HepG2 (cell line): Measurements from ENCODE around the gene ZNF414. TPM values are rescaled to one million over a fixed set of nuclear protein-coding genes. Genes with fewer than 3 reads are reported as not detected.
A peak's percentile ranks its signal among the peaks of the same experiment; 100 is the strongest.

Experiments used
- ATAC-seq: fragments of 200-7000 bp; cut with Tn5 transposase; 3 replicates; pipeline ENCODE4 v1.9.1; 2020; ENCODE audit warnings: mild to moderate bottlenecking, moderate library complexity
- BruUV-seq: library from RNA; stranded (reverse); fragments of 400-500 nt; replicated peaks from 2 replicates; lab custom pipeline; 2021; lab: Mats Ljungman, UMichigan
- CTCF ChIA-PET: fragments of 300-600 bp; formaldehyde crosslinking; extraction: SDS; loops from one replicate; lab custom pipeline; 2021; ENCODE audit warnings: low total read pairs, inconsistent platforms, low intra/inter-chr PET ratio; lab: Yijun Ruan, JAX
- POLR2A ChIA-PET: fragments of 350-600 bp; sonication (Branson Sonifier 250); formaldehyde crosslinking; loops from one replicate; lab custom pipeline; 2020; ENCODE audit warnings: antibody characterized with exemption, inconsistent platforms; lab: Yijun Ruan, JAX
- DNase-seq: peaks from one replicate; pipeline ENCODE4 v3.0.0-alpha.2; 2015; ENCODE audit warnings: low spot score
- FAIRE-seq: peaks from 3 replicates; lab custom pipeline; 2011; peaks lifted over from hg19 to GRCh38; lab: Jason Lieb, UNC
- H2AFZ ChIP-seq: one replicate; pipeline ENCODE4 v1.6.1; 2011; ENCODE audit warnings: low read length, inconsistent platforms
- H3K27ac ChIP-seq: fragments of 300-600 bp; 3 replicates; pipeline ENCODE4 v1.8.0; 2011; ENCODE audit warnings: mixed run types, mild to moderate bottlenecking, mixed read lengths, low read length, inconsistent platforms; ENCODE audit not compliant: insufficient read depth; ENCODE audit errors: extremely low read length
- H3K27me3 ChIP-seq, 2 experiments: fragments of 200-600 bp in 1 of 2; 2 replicates in 1 of 2; 3 replicates in 1 of 2; pipeline versions ENCODE4 v1.6.0 to v1.8.0; 2011; ENCODE audit warnings: low read length in 2 of 2, mild to moderate bottlenecking in 2 of 2, moderate library complexity in 2 of 2, inconsistent platforms in 1 of 2; ENCODE audit not compliant: insufficient read depth in 2 of 2, control insufficient read depth in 1 of 2
- H3K36me3 ChIP-seq, 2 experiments: fragments of 200-600 bp in 1 of 2; replicated peaks in 1 of 2; 2 replicates in 1 of 2; 3 replicates in 1 of 2; pipeline versions ENCODE4 v1.5.1 to v1.8.0; 2011; ENCODE audit warnings: low read length in 2 of 2, inconsistent platforms in 1 of 2; ENCODE audit not compliant: insufficient read depth in 2 of 2, control insufficient read depth in 1 of 2
- H3K4me1 ChIP-seq: 2 replicates; pipeline ENCODE4 v1.5.1; 2012; ENCODE audit warnings: low read length, inconsistent platforms; ENCODE audit not compliant: insufficient read depth
- H3K4me2 ChIP-seq: 2 replicates; pipeline ENCODE4 v1.6.0; 2011; ENCODE audit warnings: low read depth, low read length, inconsistent platforms
- H3K4me3 ChIP-seq, 3 experiments: fragments of 200-600 bp in 1 of 3; sonication (generic), shearing (Covaris generic) in 1 of 3; replicated peaks in 1 of 3; 2 replicates each; pipeline ENCODE4 v1.5.1; 2011 to 2016; ENCODE audit warnings: low read length in 3 of 3, inconsistent platforms in 2 of 3, low read depth in 2 of 3, mild to moderate bottlenecking in 2 of 3, control low read depth in 1 of 3, mixed read lengths in 1 of 3; ENCODE audit not compliant: insufficient read depth in 1 of 3
- H3K79me2 ChIP-seq: one replicate; pipeline ENCODE4 v1.6.1; 2011; ENCODE audit warnings: low read length, inconsistent platforms; ENCODE audit not compliant: insufficient read depth
- H3K9ac ChIP-seq: 2 replicates; pipeline ENCODE4 v1.6.0; 2011; ENCODE audit warnings: mild to moderate bottlenecking, low read depth, low read length, inconsistent platforms; ENCODE audit not compliant: insufficient read depth
- H3K9me3 ChIP-seq: 2 replicates; pipeline ENCODE4 v1.5.1; 2012; ENCODE audit warnings: mild to moderate bottlenecking, low read length
- H4K20me1 ChIP-seq: 2 replicates; pipeline ENCODE4 v1.6.0; 2011; ENCODE audit warnings: inconsistent platforms, mild to moderate bottlenecking, low read length, moderate library complexity; ENCODE audit not compliant: insufficient read depth
- ATF6 ChIP-seq: sonication (generic); formaldehyde crosslinking; conservative IDR thresholded peaks from 2 replicates; pipeline ENCODE4 v1.4.0; 2020; ENCODE audit warnings: missing genetic modification reagents
- CEBPB ChIP-seq: IDR thresholded peaks from 2 replicates; pipeline ENCODE4 v1.6.1; 2011; ENCODE audit warnings: low read depth, low read length, improper control_type of control experiment, borderline replicate concordance
- FIP1L1 ChIP-seq: fragments of 200-400 bp; formaldehyde crosslinking; IDR thresholded peaks from 2 replicates; pipeline ENCODE4 v1.6.1; 2018; ENCODE audit warnings: low read depth, mild to moderate bottlenecking, low read length, moderate library complexity, borderline replicate concordance; ENCODE audit not compliant: insufficient read depth
- GABPA ChIP-seq, 2 experiments: IDR thresholded peaks; 2 replicates each; pipeline ENCODE4 v1.6.1; 2011 to 2016; ENCODE audit warnings: low read depth in 2 of 2, low read length in 1 of 2, missing biosample characterization in 1 of 2, missing genetic modification characterization in 1 of 2
- GABPB1 ChIP-seq: IDR thresholded peaks from 2 replicates; pipeline ENCODE4 v1.6.1; 2016; ENCODE audit warnings: mild to moderate bottlenecking, missing genetic modification reagents, moderate library complexity, missing compliant biosample characterization
- KDM4B ChIP-seq: sonication (generic); formaldehyde crosslinking; IDR thresholded peaks from 2 replicates; pipeline ENCODE4 v1.4.0; 2020; ENCODE audit warnings: missing genetic modification reagents
- KDM5B ChIP-seq: sonication (generic); formaldehyde crosslinking; IDR thresholded peaks from 2 replicates; pipeline ENCODE4 v1.4.0; 2020; ENCODE audit warnings: missing genetic modification reagents, mild to moderate bottlenecking, borderline replicate concordance
- PLRG1 ChIP-seq: fragments of 450-650 bp; conservative IDR thresholded peaks from 2 replicates; pipeline ENCODE4 v1.6.1; 2016
- TOPORS ChIP-seq: sonication (generic); formaldehyde crosslinking; IDR thresholded peaks from 2 replicates; pipeline ENCODE4 v1.8.0; 2023; ENCODE audit warnings: mild to moderate bottlenecking, missing genetic modification reagents
- ZFP1 ChIP-seq: IDR thresholded peaks from 2 replicates; pipeline ENCODE4 v1.6.1; 2016
- ZNF234 ChIP-seq: sonication (generic); formaldehyde crosslinking; conservative IDR thresholded peaks from 2 replicates; pipeline ENCODE4 v1.5.1; 2020; ENCODE audit warnings: mild to moderate bottlenecking, missing genetic modification reagents
- ZNF281 ChIP-seq: sonication (generic); formaldehyde crosslinking; IDR thresholded peaks from 2 replicates; pipeline ENCODE4 v1.4.0; 2020; ENCODE audit warnings: missing genetic modification reagents, borderline replicate concordance
- ZNF652 ChIP-seq: IDR thresholded peaks from 2 replicates; pipeline ENCODE4 v1.6.1; 2016; ENCODE audit warnings: low read depth, borderline replicate concordance
- WGBS: methylation state at CpG from one replicate; pipeline ENCODE4 v1.1.6; 2017; ENCODE audit warnings: low lambda C conversion rate; 5-methylcytosine and 5-hydroxymethylcytosine counted together
- in situ Hi-C: cut with HindIII; loops from 2 replicates; pipeline ENCODE4 v1.10.0; 2017; ENCODE audit warnings: low pct_unique_long_range_greater_than_20kb; ENCODE audit not compliant: extremely low pct_ligation_motif_present
- intact Hi-C: fragments of 100-400 bp; cut with micrococcal nuclease; formaldehyde crosslinking; loops from one replicate; pipeline ENCODE4 v1.10.0; 2022; ENCODE audit not compliant: unreplicated experiment
- polyA plus RNA-seq, 8 experiments: library from polyadenylated mRNA; depleted of rRNA in 3 of 8; stranded (reverse) in 7 of 8; unstranded in 1 of 8; fragments of >200 nt; fragmentation: Illumina TruSeq in 4 of 8; extraction: Trizol in 4 of 8; gene quantifications; 2 replicates each; pipeline versions ENCODE4 v1.2.1 to v1.2.3, GENCODE V29; 2011 to 2016; ENCODE audit warnings: low read depth in 4 of 8, missing spikeins in 1 of 8, mixed read lengths in 1 of 8; ENCODE audit not compliant: insufficient read depth in 1 of 8
- total RNA-seq, 5 experiments: library from RNA; depleted of rRNA; stranded (reverse); fragments of >200 nt; fragmentation: Illumina TruSeq; extraction: Trizol; gene quantifications; 2 replicates each; pipeline ENCODE4 v1.2.3, GENCODE V29; 2016; ENCODE audit warnings: low read depth in 1 of 5
- TF ChIP-seq, protein P1 (sequence below): sonication (generic); formaldehyde crosslinking; IDR thresholded peaks from 2 replicates; pipeline ENCODE4 v1.5.0; 2020; ENCODE audit warnings: missing genetic modification reagents, mild to moderate bottlenecking, borderline replicate concordance

Gene ZNF414
- total and polyA plus RNA-seq, 2 of the 13 experiments (the other 11 are each of a cell fraction or from before 2014, with no cell fraction given), result 2.5 to 4.0 TPM

DNA sequence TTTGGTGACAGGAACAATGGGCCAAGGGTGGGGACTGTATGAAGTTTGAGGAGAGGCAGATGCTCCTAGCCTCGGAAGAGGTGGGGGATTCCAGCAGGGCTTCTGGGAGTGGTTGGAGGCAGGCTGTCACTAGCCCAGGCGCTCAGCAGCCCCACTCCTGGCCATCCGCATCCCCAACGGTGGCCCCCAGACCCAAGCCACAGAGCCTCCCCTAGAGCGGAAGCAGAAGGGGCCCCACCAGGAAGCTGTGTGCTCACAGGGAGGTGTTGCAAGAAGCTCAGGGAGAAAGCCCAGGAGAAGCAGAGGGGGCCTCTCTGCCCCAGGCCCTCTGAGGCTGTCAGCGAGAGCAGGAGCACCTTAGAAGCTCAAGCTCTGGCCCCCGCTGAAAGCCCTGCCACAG is 19.8 kb downstream of the ZNF414 start:
- DNase-seq (no peak), ATAC-seq (peak; percentile 13; the same call in 1 of the 3 replicates), FAIRE-seq (no peak)
- ChIA-PET POLR2A (interaction anchor here (0.8 to 2.5 kb wide), 5 partner anchors 11 to 70 kb away, joined by 3 to 10 read pairs (median 3); partner anchors contain the start of gene ZNF414), CTCF (no interaction called here)
- no peaks in the 10 kb centered on the region for H3K36me3 ChIP-seq
- in situ Hi-C loops (no loop called here), intact Hi-C loops (no loop called here)
- H3K27me3 ChIP-seq, result peaks cover 0 to 10% of the 10 kb centered on the region in 2 experiments; a peak in 1 of 5 replicates
- H3K27ac ChIP-seq, result no peak overlapping the region
- peak overlapping the region in 1 of 3 experiments; percentile 28; a peak in 1 of 6 replicates for H3K4me3 ChIP-seq
- H3K9ac ChIP-seq, result no peak overlapping the region
- H4K20me1 ChIP-seq, result no peaks in the 10 kb centered on the region
- no peak overlapping the region for H2AFZ ChIP-seq
- no peaks in the 10 kb centered on the region for H3K9me3 ChIP-seq
- 29% methylated on average over 6 of the region's 7 CpGs for WGBS
- no peaks in the 10 kb centered on the region for H3K79me2 ChIP-seq
- no peak for TF ChIP-seq KDM4B (CRISPR knock-in tag)
- TF ChIP-seq CEBPB, result peak; percentile 25; the same call in 1 of the 2 replicates
- TF ChIP-seq GABPB1 (CRISPR knock-in tag), result peak; percentile 42; the same call in 1 of the 2 replicates
- TF ChIP-seq ZNF281 (CRISPR knock-in tag), result no peak
- TF ChIP-seq FIP1L1, result no peak
- TF ChIP-seq ZNF234 (CRISPR knock-in tag), result no peak
- TF ChIP-seq ZNF652, result no peak
- no peak for TF ChIP-seq PLRG1
- TF ChIP-seq ATF6 (CRISPR knock-in tag), result no peak
- TF ChIP-seq GABPA (IDR thresholded peaks at IDR 0.05; ENCODE audit: low read depth, low read length), result peak; percentile 18; the same call in 1 of the 2 replicates
- TF ChIP-seq GABPA (CRISPR knock-in tag; IDR thresholded peaks at IDR 0.05; ENCODE audit: low read depth), result no peak
- TF ChIP-seq, protein P1, sequence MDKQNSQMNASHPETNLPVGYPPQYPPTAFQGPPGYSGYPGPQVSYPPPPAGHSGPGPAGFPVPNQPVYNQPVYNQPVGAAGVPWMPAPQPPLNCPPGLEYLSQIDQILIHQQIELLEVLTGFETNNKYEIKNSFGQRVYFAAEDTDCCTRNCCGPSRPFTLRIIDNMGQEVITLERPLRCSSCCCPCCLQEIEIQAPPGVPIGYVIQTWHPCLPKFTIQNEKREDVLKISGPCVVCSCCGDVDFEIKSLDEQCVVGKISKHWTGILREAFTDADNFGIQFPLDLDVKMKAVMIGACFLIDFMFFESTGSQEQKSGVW (CRISPR knock-in tag), result no peak
- TF ChIP-seq TOPORS, result no peak
- no peak for TF ChIP-seq ZFP1
- TF ChIP-seq KDM5B (CRISPR knock-in tag), result no peak
- no TSS peak for BruUV-seq
- peak overlapping the region; percentile 57 for H3K4me2 ChIP-seq
- H3K4me1 ChIP-seq, result peaks cover 10% of the 10 kb centered on the region
